ENCODE measurements around the gene NAAA. TPM values are rescaled to one million over a fixed set of nuclear protein-coding genes. Genes with fewer than 3 reads are reported as not detected.

The NAAA gene
- total and polyA plus RNA-seq, 9 of the 15 experiments (the other 6 are each of a cell fraction or from before 2014, with no cell fraction given), result 1.3 to 7.9 (median 5.9) TPM

- 79% methylated on average over 3 of the region's 3 CpGs for WGBS (ENCODE audit: insufficient coverage, low coverage, missing lambda C conversion rate)
- TSS peak; percentile 51 for BruUV-seq (replicated peaks)
- H3K4me1 ChIP-seq (replicated peaks in 1 of 2; ENCODE audit: control insufficient read depth in 2 of 2, insufficient read depth in 2 of 2, low read length in 2 of 2), result no peaks in the 10 kb centered on the region
- in situ Hi-C loops (cut with MboI) (no loop called here), intact Hi-C loops (cut with micrococcal nuclease) (no loop called here)
- no peak overlapping the region for H3K4me2 ChIP-seq (ENCODE audit: insufficient read depth, low read length)
- no peaks in the 10 kb centered on the region for H4K20me1 ChIP-seq (replicated peaks; ENCODE audit: control insufficient read depth, insufficient read depth, low read length)
- H3K9ac ChIP-seq (ENCODE audit: insufficient read depth in 1 of 2, low read depth in 2 of 2, low read length in 2 of 2), result no peak overlapping the region
- no peak overlapping the region for H3K4me3 ChIP-seq
- H3K79me2 ChIP-seq (ENCODE audit: control insufficient read depth, insufficient read depth, low read length), result no peaks in the 10 kb centered on the region
- no peaks in the 10 kb centered on the region for H3K9me1 ChIP-seq (ENCODE audit: control insufficient read depth, insufficient read depth, low read length)
- H3K36me3 ChIP-seq (ENCODE audit: control insufficient read depth, insufficient read depth, low read length), result peaks cover 81% of the 10 kb centered on the region
- DNase-seq (ENCODE audit: extremely low read depth in 1 of 4, low spot score in 3 of 4), result no peak
- ATAC-seq, result no peak
- no peak overlapping the region for H3K27ac ChIP-seq (ENCODE audit: extremely low read depth, low read depth, low read length)
- ChIA-PET POLR2A (interaction anchor here (0.5 kb wide), 1 partner anchor 381 kb away, joined by 3 read pairs; no protein-coding TSS in a partner anchor), CTCF (ENCODE audit: low intra/inter-chr PET ratio) (no interaction called here)
- no peak overlapping the region for H2AFZ ChIP-seq (ENCODE audit: low read depth, low read length)
- no peaks in the 10 kb centered on the region for H3K27me3 ChIP-seq (ENCODE audit: control insufficient read depth in 2 of 2, insufficient read depth in 2 of 2, low read length in 2 of 2)
- FAIRE-seq, result no peak
- TF ChIP-seq ZNF696 (CRISPR knock-in tag; conservative IDR thresholded peaks at IDR 0.05) (no peak), ZNF398 (CRISPR knock-in tag; IDR thresholded peaks at IDR 0.05) (no peak)
- H3K9me3 ChIP-seq (replicated peaks; ENCODE audit: control insufficient read depth, insufficient read depth, low read depth, low read length), result no peaks in the 10 kb centered on the region
These were observed 9.5 kb upstream of the NAAA start for GRCh38 chr4:75950213-75950815.

GRCh38 chr4:75948822-75949444 is 8.1 kb upstream of the NAAA start:
- no peak for DNase-seq (ENCODE audit: extremely low read depth in 1 of 4, low spot score in 3 of 4)
- no peak overlapping the region for H3K9ac ChIP-seq (ENCODE audit: insufficient read depth in 1 of 2, low read depth in 2 of 2, low read length in 2 of 2)
- in situ Hi-C loops (cut with MboI), result no loop called here
- WGBS (ENCODE audit: insufficient coverage, low coverage, missing lambda C conversion rate), result 84% methylated on average over 5 of the region's 5 CpGs
- no peaks in the 10 kb centered on the region for H3K27me3 ChIP-seq (ENCODE audit: control insufficient read depth in 2 of 2, insufficient read depth in 2 of 2, low read length in 2 of 2)
- no peak for ATAC-seq
- H3K79me2 ChIP-seq (ENCODE audit: control insufficient read depth, insufficient read depth, low read length), result no peaks in the 10 kb centered on the region
- no TSS peak for BruUV-seq (replicated peaks)
- intact Hi-C loops (cut with micrococcal nuclease), result no loop called here
- H3K4me1 ChIP-seq (replicated peaks in 1 of 2; ENCODE audit: control insufficient read depth in 2 of 2, insufficient read depth in 2 of 2, low read length in 2 of 2), result no peaks in the 10 kb centered on the region
- CTCF ChIA-PET (ENCODE audit: low intra/inter-chr PET ratio), result no interaction called here
- FAIRE-seq, result no peak
- no peak overlapping the region for H3K4me2 ChIP-seq (ENCODE audit: insufficient read depth, low read length)
- H3K9me1 ChIP-seq (ENCODE audit: control insufficient read depth, insufficient read depth, low read length), result no peaks in the 10 kb centered on the region
- H2AFZ ChIP-seq (ENCODE audit: low read depth, low read length), result no peak overlapping the region
- no peaks in the 10 kb centered on the region for H4K20me1 ChIP-seq (replicated peaks; ENCODE audit: control insufficient read depth, insufficient read depth, low read length)
- H3K36me3 ChIP-seq (ENCODE audit: control insufficient read depth, insufficient read depth, low read length), result peaks cover 71% of the 10 kb centered on the region
- no peak overlapping the region for H3K4me3 ChIP-seq
- POLR2A ChIA-PET, result no interaction called here
- no peaks in the 10 kb centered on the region for H3K9me3 ChIP-seq (replicated peaks; ENCODE audit: control insufficient read depth, insufficient read depth, low read depth, low read length)
- no peak overlapping the region for H3K27ac ChIP-seq (ENCODE audit: extremely low read depth, low read depth, low read length)
- no peak for TF ChIP-seq IRF2 (CRISPR knock-in tag; IDR thresholded peaks at IDR 0.05)
- no peak for TF ChIP-seq SMARCA4 (IDR thresholded peaks at IDR 0.05)
- no peak for TF ChIP-seq AFF4 (CRISPR knock-in tag; IDR thresholded peaks at IDR 0.05)
- no peak for TF ChIP-seq FOXJ2 (tag; IDR thresholded peaks at IDR 0.05)
- TF ChIP-seq ZFP91 (CRISPR knock-in tag; IDR thresholded peaks at IDR 0.05), result no peak

All from K562 (cell line).